Small intestine (tissue), 16 donors: ENCODE data around the gene ACADS. TPM values are rescaled to one million over a fixed set of nuclear protein-coding genes. Genes with fewer than 3 reads are reported as not detected.

Experiments
- DNase-seq, 2 donors: peaks; one replicate each; pipeline versions ENCODE4 v3.0.0 to v3.0.0-alpha.2; 2013
- FAIRE-seq: peaks from 2 replicates; lab custom pipeline; 2012; peaks lifted over from hg19 to GRCh38; lab: Jason Lieb, UNC
- H3K27ac ChIP-seq, 3 donors: one replicate each; pipeline ENCODE4 v1.5.1; 2013; ENCODE audit warnings: low read length in 2 of 3, mild to moderate bottlenecking in 2 of 3, control low read depth in 1 of 3, inconsistent platforms in 1 of 3, low read depth in 1 of 3, moderate library complexity in 1 of 3
- H3K27me3 ChIP-seq, 3 donors: one replicate each; pipeline ENCODE4 v1.6.1; 2013; ENCODE audit warnings: low read length in 3 of 3, inconsistent platforms in 1 of 3; ENCODE audit not compliant: control insufficient read depth in 3 of 3, insufficient read depth in 3 of 3
- H3K36me3 ChIP-seq, 3 donors: one replicate each; pipeline ENCODE4 v1.6.1; 2013; ENCODE audit warnings: low read length in 3 of 3, inconsistent platforms in 1 of 3, low read depth in 1 of 3, mild to moderate bottlenecking in 1 of 3, moderate library complexity in 1 of 3; ENCODE audit not compliant: control insufficient read depth in 3 of 3, insufficient read depth in 2 of 3
- H3K4me1 ChIP-seq, 3 donors: one replicate each; pipeline ENCODE4 v1.6.1; 2013; ENCODE audit warnings: low read length in 2 of 3, inconsistent platforms in 1 of 3, low read depth in 1 of 3, mild to moderate bottlenecking in 1 of 3, moderate library complexity in 1 of 3; ENCODE audit not compliant: control insufficient read depth in 3 of 3, insufficient read depth in 2 of 3
- H3K4me3 ChIP-seq, 3 donors: one replicate each; pipeline ENCODE4 v1.5.1; 2013; ENCODE audit warnings: low read length in 3 of 3, control low read depth in 1 of 3, inconsistent platforms in 1 of 3, low read depth in 1 of 3, mild to moderate bottlenecking in 1 of 3, moderate library complexity in 1 of 3
- H3K9me3 ChIP-seq, 2 donors: one replicate each; pipeline ENCODE4 v1.6.1; 2013; ENCODE audit warnings: low read depth in 1 of 2, low read length in 1 of 2; ENCODE audit not compliant: control insufficient read depth in 2 of 2, insufficient read depth in 1 of 2
- WGBS, 3 donors: extraction: QIAGEN DNeasy Blood & Tissue Kit; methylation state at CpG; one replicate each; pipeline ENCODE4 v1.1.7; 2013; 5-methylcytosine and 5-hydroxymethylcytosine counted together
- long read RNA-seq, 10 donors: transcript quantifications; one replicate each; lab custom pipeline, GENCODE V29; 2026
- polyA plus RNA-seq, 4 donors: library from polyadenylated mRNA; stranded (reverse) in 3 of 4; unstranded in 1 of 4; fragments of 200-250 nt in 3 of 4; fragments of 120-200 nt in 1 of 4; gene quantifications; one replicate each; pipeline versions ENCODE4 v1.2.1 to v1.2.3, GENCODE V29; 2013
- donor health status: healthy with polysubstance abuse.
- donor health status: control.
- donor health status: control.
- donor health status: Bipolar disorder and iron deficiency.
- donor health status: healthy.

The ACADS gene, protein sequence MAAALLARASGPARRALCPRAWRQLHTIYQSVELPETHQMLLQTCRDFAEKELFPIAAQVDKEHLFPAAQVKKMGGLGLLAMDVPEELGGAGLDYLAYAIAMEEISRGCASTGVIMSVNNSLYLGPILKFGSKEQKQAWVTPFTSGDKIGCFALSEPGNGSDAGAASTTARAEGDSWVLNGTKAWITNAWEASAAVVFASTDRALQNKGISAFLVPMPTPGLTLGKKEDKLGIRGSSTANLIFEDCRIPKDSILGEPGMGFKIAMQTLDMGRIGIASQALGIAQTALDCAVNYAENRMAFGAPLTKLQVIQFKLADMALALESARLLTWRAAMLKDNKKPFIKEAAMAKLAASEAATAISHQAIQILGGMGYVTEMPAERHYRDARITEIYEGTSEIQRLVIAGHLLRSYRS
- polyA plus RNA-seq: 100 to 1,000 TPM in 2 of 4 donors, 10 to 100 TPM in 2; 65.3 to 359 (median 185) TPM
- long read RNA-seq, donor 1, transcript ACADS-201 (10 exons, 1,950 nt): major isoform, 42 of 43 reads
- long read RNA-seq, donor 1, partial matches to known transcripts: 0 of 43 reads
- long read RNA-seq, donor 1, other reads (novel, unspliced or antisense): 0 of 43 reads
- long read RNA-seq, donor 2, transcript ACADS-201 (10 exons, 1,950 nt): major isoform, 6 of 20 reads
- long read RNA-seq, donor 2, partial matches to known transcripts: 14 of 20 reads
- long read RNA-seq, donor 2, other reads (novel, unspliced or antisense): 0 of 20 reads
- long read RNA-seq, donor 3, transcript ACADS-201 (10 exons, 1,950 nt): major isoform, 11 of 42 reads
- long read RNA-seq, donor 3, partial matches to known transcripts: 29 of 42 reads
- long read RNA-seq, donor 3, other reads (novel, unspliced or antisense): 0 of 42 reads
- long read RNA-seq, donor 4: 0 reads
- long read RNA-seq, donor 5, partial matches to known transcripts: 0 of 4 reads
- long read RNA-seq, donor 5, other reads (novel, unspliced or antisense): 0 of 4 reads
- long read RNA-seq, donor 6, transcript ACADS-201 (10 exons, 1,950 nt): major isoform, 11 of 11 reads
- long read RNA-seq, donor 6, partial matches to known transcripts: 0 of 11 reads
- long read RNA-seq, donor 6, other reads (novel, unspliced or antisense): 0 of 11 reads
- long read RNA-seq, donor 7: 0 reads
- long read RNA-seq, donor 8, partial matches to known transcripts: 5 of 5 reads
- long read RNA-seq, donor 8, other reads (novel, unspliced or antisense): 0 of 5 reads
- long read RNA-seq, donor 9, transcript ACADS-201 (10 exons, 1,950 nt): major isoform, 7 of 16 reads
- long read RNA-seq, donor 9, partial matches to known transcripts: 8 of 16 reads
- long read RNA-seq, donor 9, other reads (novel, unspliced or antisense): 0 of 16 reads
- long read RNA-seq, donor 10, transcript ACADS-201 (10 exons, 1,950 nt): major isoform, 19 of 27 reads
- long read RNA-seq, donor 10, partial matches to known transcripts: 8 of 27 reads
- long read RNA-seq, donor 10, other reads (novel, unspliced or antisense): 0 of 27 reads

DNA sequence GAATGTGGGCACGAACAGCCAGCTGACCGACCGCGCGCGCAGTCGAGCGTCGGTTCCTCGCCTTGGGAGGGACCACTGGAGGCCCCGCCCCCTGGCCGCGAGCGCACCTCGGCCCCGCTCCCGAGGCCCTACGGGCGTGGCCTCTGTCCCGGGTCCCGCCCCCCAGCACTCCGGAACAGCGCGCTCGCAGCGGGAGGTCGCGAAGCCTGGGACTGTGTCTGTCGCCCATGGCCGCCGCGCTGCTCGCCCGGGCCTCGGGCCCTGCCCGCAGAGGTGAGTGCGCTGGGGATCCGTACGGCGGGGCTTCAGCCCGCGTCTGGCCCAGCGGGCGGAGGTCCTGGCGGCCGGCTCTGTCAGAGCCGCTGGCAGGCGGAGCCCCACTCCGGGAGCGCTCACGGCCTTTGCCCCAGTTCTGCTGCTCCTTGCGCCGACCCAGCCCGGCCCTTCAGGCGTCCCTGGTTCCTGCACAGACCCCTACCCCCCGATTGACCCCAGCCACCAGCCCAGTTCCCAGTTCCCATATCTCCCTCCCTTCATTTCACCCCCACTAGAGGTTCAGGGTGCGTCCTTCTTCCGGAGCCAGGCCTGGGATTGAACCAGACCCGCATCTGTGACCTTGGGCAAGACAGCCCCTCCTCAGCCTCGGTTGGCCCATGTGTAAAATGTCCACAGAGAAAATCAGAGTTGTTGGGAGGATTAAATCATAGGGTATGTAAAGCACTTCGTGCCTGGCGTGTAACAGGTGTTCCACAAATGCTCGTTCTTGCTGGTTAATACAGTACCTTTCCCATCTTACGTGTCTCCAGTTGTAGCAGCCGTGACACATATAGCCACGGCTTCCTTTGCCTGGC lies at the start of gene ACADS:
TSS of gene ACADS (plus strand) at position 168 of the 851 bp plus-strand sequence. CDS start at position 228, 60 bp downstream.
- peak within 1 kb of the TSS; percentile 73 to 81 (median 76) for H3K4me3 ChIP-seq
- FAIRE-seq (no peak), DNase-seq (peak; percentile 93 to 97)
- peaks cover 0 to 22% (median 4%) of the 10 kb centered on the region in 3 donors for H3K4me1 ChIP-seq
- H3K27ac ChIP-seq: peak within 1 kb of the TSS; percentile 75 to 86 (median 85)
- H3K27me3 ChIP-seq: no peaks in the 10 kb centered on the region
- H3K9me3 ChIP-seq: no peaks in the 10 kb centered on the region
- 2 to 6% (median 5%) methylated on average over 59 to 66 of the region's 66 CpGs for whole genome bisulfite sequencing, 3 donors
- H3K36me3 ChIP-seq: peaks cover 11 to 67% (median 15%) of the 10 kb centered on the region in 3 donors

DNA sequence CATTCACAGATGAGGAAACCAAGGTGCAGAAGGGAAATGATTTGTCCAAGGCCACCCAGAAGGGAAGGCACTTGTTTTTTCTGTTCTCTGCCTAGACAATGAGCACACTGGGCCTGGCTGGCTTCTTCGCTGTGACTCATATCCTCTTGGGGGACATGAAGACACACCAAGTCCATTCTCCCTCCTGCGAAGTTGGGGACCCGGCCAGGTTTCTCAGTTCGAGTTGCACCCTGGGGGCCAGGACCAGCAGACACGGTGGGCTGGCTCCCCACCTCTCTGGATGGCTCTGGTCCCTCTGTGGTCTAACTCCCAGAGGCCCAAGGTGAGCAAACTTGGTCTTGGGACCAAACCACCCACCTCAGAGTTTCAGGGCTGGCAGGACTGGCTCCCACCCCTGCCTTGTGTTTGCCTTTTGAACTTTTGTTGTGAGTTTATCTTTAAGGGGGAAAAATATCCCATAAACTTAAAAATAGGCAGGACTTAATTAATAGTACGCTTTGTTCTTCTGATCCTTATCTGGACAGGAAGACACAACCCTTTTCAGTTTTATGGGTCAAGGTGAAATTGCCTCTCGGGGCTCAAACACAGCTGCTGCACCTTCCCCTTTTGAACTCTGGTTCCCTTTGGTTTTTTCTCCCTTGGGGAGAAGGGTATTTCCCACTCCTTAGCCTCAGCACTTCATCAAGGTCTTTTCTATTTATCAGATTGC lies 47.7 kb upstream of the ACADS start:
- DNase-seq (peak; percentile 58 to 75), FAIRE-seq (no peak)
- no peaks in the 10 kb centered on the region for H3K36me3 ChIP-seq
- no peaks in the 10 kb centered on the region for H3K27me3 ChIP-seq
- no peaks in the 10 kb centered on the region for H3K9me3 ChIP-seq
- peaks cover 0 to 9% (median 0%) of the 10 kb centered on the region in 3 donors for H3K4me1 ChIP-seq
- 16 to 43% (median 29%) methylated on average over 7 of the region's 7 CpGs for WGBS, 3 donors
- H3K27ac ChIP-seq: peak overlapping the region in 2 of 3 donors; percentile 49 to 85
- H3K4me3 ChIP-seq: no peak overlapping the region

DNA sequence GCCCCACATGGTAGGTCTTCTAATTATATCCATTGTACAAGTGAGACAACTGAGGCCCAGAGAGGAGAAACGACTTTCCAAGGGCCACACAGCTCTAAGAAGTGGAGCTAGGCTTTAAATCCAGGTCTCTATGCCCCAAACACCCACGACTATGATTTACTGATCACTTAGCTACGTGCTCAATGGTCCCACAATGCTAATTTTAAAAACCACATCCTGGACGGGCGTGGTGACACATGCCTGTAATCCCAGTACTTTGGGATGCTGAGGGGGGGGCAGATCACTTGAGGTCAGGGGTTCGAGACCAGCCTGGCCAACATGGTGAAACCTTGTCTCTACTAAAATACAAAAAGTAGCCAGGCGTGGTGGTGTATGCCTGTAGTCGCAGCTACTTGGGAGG lies 47.1 kb upstream of the ACADS start:
- Histone ChIP-seq H3K4me3 (no peak overlapping the region), H3K27ac (peak overlapping the region in 2 of 3 donors; percentile 5 to 85)

DNA sequence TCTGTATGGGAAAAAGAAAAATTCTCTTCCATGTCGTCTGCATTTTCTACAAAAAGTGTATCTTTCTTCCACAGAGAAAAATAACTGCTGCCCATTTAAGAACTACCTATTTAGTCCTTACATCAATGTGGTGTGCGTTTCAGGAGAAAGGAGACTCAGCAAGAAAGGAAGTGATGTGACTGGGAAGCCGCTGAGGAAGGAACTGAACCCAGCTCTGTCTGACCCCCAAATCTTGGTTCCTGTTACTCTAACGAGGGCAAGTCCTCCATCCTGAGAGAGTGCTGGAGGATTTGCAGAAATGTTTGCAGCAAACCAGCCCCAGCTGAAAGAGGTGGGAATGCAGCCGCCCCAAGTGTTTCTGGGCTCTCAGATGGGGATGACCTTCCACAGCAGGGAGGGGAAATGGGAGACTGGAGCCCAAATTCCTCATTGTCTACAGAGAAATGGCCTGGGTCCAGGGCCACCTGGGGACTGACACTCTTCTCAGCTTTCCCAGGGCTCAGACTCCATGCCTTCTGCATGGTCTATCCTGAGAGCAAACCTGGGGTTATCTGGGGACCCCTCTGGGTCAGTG lies 45.4 kb upstream of the ACADS start:
- Histone ChIP-seq H3K27me3 (no peaks in the 10 kb centered on the region), H3K4me3 (no peak overlapping the region), H3K27ac (no peak overlapping the region), H3K9me3 (no peaks in the 10 kb centered on the region), H3K4me1 (peaks cover 0 to 9% (median 0%) of the 10 kb centered on the region in 3 donors), H3K36me3 (no peaks in the 10 kb centered on the region)
- 57 to 77% (median 72%) methylated on average over 5 of the region's 5 CpGs for WGBS, 3 donors
- DNase-seq (no peak), FAIRE-seq (no peak)

More for the DNA sequence above, 47.1 kb upstream of the ACADS start:
- Histone ChIP-seq H3K36me3 (no peaks in the 10 kb centered on the region), H3K4me1 (peaks cover 0 to 9% (median 0%) of the 10 kb centered on the region in 3 donors), H3K9me3 (no peaks in the 10 kb centered on the region), H3K27me3 (no peaks in the 10 kb centered on the region)
- WGBS, 3 donors: 49 to 58% (median 57%) methylated on average over 8 of the region's 8 CpGs
- DNase-seq (no peak), FAIRE-seq (no peak)

DNA sequence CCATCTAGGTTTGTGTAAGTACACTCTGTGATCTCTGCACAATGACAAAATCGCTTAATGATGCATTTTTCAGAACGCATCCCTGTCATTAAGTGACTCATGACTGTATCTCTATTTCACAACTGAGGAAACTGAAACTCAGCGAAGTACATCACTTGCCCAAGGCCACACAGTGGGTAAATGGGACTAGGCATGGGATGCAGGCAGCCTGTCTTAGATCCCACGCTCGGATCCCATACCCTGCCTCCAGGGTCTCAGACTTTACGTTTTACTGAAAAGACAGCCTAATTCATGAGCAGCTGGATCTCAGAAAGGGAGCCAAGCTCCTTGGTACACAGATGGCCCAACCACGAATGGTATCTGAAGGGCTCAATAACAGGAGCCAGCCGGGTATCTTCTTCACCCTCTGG lies 41.1 kb upstream of the ACADS start:
- H3K9me3 ChIP-seq: no peaks in the 10 kb centered on the region
- 59 to 69% (median 64%) methylated on average over 8 of the region's 8 CpGs for WGBS, 3 donors
- no peak overlapping the region for H3K4me3 ChIP-seq
- no peaks in the 10 kb centered on the region for H3K27me3 ChIP-seq
- H3K36me3 ChIP-seq: no peaks in the 10 kb centered on the region
- DNase-seq: no peak
- H3K27ac ChIP-seq: peak overlapping the region in 1 of 3 donors; percentile 19
- no peak for FAIRE-seq
- H3K4me1 ChIP-seq: peaks cover 2 to 6% (median 5%) of the 10 kb centered on the region in 3 donors

DNA sequence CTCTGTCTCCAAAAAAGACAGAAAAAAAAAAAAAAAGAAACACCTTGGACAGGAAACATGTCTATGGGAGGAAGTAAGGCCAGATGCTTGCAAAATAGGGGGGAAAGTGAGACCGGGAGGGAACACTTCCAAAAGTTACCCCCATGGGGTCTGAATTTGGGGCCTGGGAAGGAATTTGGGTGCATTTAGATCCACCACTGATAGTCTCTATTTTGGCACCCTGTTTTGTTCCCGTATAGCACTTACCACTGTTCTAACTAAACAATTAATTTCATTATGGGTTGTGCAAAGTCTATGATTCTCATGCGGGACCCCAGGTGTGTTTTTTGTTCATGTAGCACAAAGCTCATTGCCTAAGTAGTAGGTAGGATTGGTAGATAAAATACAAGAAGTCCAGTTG lies 40.1 kb upstream of the ACADS start:
- Histone ChIP-seq H3K36me3 (no peaks in the 10 kb centered on the region), H3K4me3 (no peak overlapping the region), H3K27ac (no peak overlapping the region), H3K4me1 (peaks cover 2 to 16% (median 7%) of the 10 kb centered on the region in 3 donors), H3K9me3 (no peaks in the 10 kb centered on the region), H3K27me3 (no peaks in the 10 kb centered on the region)
- FAIRE-seq (no peak), DNase-seq (no peak)
- WGBS, 3 donors: 51 to 60% (median 55%) methylated on average over 3 of the region's 3 CpGs
